Jurkat, Clone E6-1 (cell line): ENCODE results near the gene ITPR1.
A peak's percentile ranks its signal among the peaks of the same experiment; 100 is the strongest.

Source experiments
- DNase-seq: peaks from one replicate; pipeline ENCODE4 v3.0.0-alpha.2; 2011; ENCODE audit warnings: low read depth, low spot score
- H3K4me3 ChIP-seq: 2 replicates; pipeline ENCODE4 v1.5.1; 2011; ENCODE audit warnings: mild to moderate bottlenecking, low read length, control low read depth, moderate library complexity

Gene ITPR1

DNA sequence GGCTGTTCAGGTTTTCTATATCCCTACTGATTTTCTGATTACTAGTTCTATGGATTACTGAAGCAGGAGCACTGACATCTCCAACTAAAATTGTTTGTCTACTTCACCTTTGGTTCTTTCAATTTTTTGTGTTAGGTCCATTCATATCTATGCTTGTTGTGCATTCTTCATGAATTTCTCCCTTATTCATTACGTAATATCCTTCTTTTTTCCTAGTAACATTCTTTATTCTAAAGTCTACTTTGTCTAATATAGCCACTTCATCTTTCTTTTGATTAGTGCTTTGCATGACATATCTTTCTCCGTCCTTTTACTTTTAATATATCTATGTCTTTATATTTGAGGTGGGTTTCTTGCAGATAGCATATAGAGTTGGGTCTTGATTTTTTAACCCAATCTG lies 369.8 kb downstream of the ITPR1 start:
- no peak overlapping the region for H3K4me3 ChIP-seq
- no peak for DNase-seq

DNA sequence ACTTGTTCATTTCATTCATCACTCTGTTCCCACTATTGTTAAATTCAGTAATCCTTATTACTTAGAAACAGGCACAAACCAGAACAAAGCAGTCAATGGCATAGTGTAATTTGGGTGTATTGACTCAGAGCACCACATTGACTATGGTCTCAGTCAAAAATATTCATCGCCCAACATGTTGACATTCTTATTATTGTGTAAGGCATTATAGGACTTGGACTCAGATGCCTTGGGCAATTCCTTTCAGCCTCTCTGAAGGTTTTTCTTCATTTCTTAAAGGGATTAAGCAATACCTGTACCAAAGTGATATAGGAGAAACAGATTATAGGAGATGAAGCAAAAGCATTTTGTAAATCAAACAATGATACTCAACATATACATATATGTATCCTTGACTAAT lies 371.4 kb downstream of the ITPR1 start:
- no peak overlapping the region for H3K4me3 ChIP-seq
- DNase-seq: no peak

GRCh38 chr3:4865714-4866113 lies 372.6 kb downstream of the ITPR1 start:
- H3K4me3 ChIP-seq: no peak overlapping the region
- DNase-seq: no peak

DNA sequence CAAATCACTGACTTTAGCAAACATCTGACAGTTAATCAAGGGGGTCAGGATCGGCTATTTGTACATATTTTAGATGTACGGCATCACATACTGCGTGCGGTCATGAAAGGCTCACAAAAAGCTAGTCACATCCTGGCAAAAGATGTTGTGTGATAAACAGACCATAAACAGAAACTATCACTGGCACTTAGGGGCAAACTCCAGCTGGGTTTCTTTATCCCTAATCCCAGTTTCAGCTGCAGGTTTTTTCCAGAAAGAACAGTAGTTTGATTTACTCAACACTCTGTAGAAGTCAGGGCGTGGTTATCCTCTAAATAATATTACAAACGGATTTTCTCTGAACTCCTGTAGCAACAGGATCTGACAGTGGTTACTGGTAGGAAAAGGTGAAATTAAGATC lies 373.7 kb downstream of the ITPR1 start:
- no peak for DNase-seq
- peak overlapping the region; percentile 83 for H3K4me3 ChIP-seq

GRCh38 chr3:4877173-4877787 lies 384.1 kb downstream of the ITPR1 start:
- H3K4me3 ChIP-seq: no peak overlapping the region
- DNase-seq: no peak

- no peak overlapping the region for H3K4me3 ChIP-seq
- no peak for DNase-seq
Measured at GRCh38 chr3:4880850-4881249, 387.7 kb downstream of the ITPR1 start.

- DNase-seq: no peak
- no peak overlapping the region for H3K4me3 ChIP-seq
Measured at GRCh38 chr3:4882548-4882947, 389.4 kb downstream of the ITPR1 start.

DNA sequence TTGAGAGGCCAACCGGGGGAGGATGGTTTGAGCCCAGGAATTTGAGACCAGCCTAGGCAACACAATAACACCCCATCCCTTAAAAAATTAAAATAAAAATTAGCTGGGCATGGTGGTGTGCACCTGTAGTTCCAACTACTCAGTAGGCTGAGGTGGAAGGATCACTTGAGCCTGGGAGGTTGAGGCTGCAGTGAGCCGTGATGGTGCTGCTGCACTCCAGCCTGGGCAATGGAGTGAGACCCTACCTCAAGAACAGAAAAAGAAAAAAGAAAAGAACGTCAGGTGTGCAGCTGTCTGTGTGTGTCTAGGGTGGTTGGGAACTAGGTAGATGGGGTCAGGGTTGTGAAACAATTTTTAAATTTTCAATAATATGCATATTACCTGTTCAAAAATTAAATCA lies 389.9 kb downstream of the ITPR1 start:
- no peak overlapping the region for H3K4me3 ChIP-seq
- DNase-seq: no peak

DNA sequence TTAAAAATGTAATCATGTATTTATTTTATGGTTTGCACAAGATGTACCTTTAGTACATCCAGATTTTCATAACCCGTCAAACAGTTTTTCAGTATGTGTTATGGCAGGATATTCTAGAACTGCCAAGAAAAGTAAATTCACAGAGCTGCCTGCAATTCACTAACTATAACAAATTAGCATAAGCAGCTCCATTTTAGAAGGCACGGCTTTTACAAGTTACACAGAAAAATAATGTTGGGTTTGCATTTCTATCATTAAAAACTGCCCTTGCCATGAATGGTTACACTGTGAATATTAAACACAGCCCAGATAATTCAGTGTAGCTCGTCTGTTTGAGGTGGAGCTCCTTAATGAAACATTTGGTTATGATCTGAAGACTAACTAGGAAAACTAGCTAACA lies 391.7 kb downstream of the ITPR1 start:
- no peak overlapping the region for H3K4me3 ChIP-seq
- no peak for DNase-seq

DNA sequence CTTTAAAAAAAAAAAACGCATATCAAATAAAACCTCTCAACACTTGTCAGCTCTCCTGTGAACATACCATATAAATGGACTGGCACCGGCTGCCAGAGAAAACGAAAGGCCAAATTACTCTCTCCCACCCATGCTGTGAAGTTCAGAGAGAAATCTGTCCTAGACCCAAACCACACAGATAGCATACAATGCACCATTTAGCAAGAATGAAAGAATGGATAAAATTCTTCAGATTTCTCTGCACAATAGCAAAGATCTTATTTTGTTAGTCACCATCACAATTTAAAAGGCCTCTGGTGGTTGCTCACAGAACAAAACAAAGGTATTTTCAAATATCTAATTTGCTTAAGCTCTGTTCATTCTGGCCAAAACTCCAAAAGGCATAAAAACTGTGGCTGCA lies 392.2 kb downstream of the ITPR1 start:
- no peak for DNase-seq
- no peak overlapping the region for H3K4me3 ChIP-seq

- no peak overlapping the region for H3K4me3 ChIP-seq
- no peak for DNase-seq
Measured at GRCh38 chr3:4886448-4886847, 393.3 kb downstream of the ITPR1 start.

- DNase-seq: no peak
- H3K4me3 ChIP-seq: no peak overlapping the region
Measured at GRCh38 chr3:4887177-4887576, 394.0 kb downstream of the ITPR1 start.

DNA sequence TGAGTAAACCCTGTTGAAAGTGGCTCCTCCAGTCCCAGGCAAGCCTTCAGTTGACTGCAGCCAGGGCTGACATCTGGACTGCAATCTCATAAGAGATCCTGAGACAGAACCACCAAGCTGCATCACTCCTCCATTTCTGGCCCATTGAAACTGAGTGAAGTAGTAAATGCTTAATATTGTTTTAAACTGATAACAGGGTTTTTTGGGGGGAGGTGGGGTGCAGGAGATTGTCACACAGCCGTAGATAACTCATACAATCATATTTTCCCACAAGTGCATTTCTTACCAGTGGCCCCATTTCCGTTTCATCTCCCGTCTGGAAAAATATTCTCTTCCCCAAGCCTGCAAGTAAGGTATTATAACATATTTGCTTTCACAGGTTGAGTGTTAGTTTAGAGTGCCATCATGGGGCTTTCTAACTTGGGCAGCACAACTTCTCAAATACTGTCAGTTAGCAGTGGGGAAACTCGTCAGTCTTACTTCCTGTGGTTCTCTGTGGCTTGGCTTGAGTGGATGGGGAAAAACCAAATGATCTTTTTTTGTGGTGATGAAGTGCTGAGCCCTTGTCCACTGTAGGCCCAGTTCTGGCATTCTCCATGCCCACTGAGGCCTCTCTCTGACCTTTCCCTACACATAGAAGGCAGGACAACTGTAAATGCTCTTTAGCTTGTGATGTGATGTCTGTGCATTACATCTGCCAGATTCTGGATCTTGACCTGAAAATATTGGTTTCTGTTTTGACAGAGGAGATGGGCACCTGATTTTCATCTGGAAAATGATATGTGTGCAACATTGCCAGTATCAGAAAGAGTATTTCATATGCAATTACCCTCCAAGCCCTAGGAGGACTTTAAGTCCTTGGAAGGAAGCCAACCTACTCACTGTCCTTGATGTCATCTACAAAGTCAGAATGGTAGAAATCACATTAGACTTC lies 396.0 kb downstream of the ITPR1 start:
- no peak overlapping the region for H3K4me3 ChIP-seq
- DNase-seq: no peak

DNA sequence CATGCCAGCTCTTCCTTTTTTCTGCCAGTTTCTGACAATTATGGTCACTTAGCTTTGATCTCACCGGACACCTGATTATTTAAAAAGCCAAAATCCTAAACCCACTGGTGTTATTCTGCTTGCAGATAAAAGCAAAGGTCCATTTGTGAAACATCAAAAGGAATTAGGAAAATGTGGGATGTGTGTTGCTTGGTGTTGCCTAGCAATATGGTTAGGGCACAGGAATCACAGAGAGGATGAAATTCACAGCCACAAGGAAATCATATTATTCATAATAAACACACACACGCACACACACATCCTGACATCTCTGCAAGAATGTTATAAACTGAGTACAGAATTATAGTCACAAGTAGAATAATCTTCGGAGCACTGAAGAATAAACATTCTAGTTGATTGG lies 396.7 kb downstream of the ITPR1 start:
- DNase-seq: no peak
- H3K4me3 ChIP-seq: no peak overlapping the region

DNA sequence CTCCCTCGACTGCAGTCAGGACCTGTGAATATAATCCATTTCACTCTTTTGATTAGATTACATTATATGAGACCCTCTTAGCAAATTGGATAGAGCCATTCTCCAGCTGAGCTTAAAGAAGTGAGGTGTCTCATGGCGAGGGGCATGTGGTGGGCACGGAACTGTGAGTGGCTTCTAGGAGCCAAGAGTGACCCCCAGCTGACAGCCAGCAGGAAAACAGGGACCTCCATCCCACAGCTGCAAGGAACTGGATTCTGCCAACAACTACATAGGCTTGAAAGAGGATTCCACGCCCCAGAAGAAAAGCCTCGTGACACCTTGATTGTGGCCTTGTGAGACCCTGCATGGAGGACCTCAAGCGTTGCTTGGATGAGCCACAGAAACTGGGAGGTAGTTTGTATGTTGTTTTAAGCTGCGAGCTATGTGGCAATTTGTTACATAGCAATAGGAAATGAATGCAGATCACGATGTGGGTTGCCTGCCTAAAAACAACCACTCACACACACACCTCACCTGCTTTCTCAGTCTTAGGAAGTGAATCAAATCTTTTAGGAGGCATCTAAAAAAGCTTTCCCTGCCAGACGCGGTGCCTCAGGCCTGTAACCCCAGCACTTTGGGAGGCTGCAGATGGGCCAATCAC lies 401.9 kb downstream of the ITPR1 start:
- DNase-seq: no peak
- H3K4me3 ChIP-seq: no peak overlapping the region

- H3K4me3 ChIP-seq: no peak overlapping the region
- DNase-seq: no peak
Measured at GRCh38 chr3:4895838-4896237, 402.7 kb downstream of the ITPR1 start.
